GM23338 (cell line): ENCODE data around the gene C4orf17. TPM values are rescaled to one million over a fixed set of nuclear protein-coding genes. Genes with fewer than 3 reads are reported as not detected.

ENCODE experiments used
- polyA plus RNA-seq: library from polyadenylated mRNA; unstranded; fragments of >200 nt; fragmentation: Nextera tagmentation; extraction: Ambion mirVana; gene quantifications from 2 replicates; pipeline ENCODE4 v1.2.1, GENCODE V29; 2016
- total RNA-seq: library from RNA; depleted of rRNA; stranded (reverse); fragments of >200 nt; shearing (Covaris generic); gene quantifications from 2 replicates; pipeline ENCODE4 v1.2.3, GENCODE V29; 2014; rRNA removed

Gene C4orf17
- total and polyA plus RNA-seq, 2 experiments from 2014 or later: not detected

Other genes starting within 250 kb of the C4orf17 start
- not detected in 2 replicates for gene ADH1A, start 220.0 kb upstream of the C4orf17 start, total RNA-seq
- not detected in 2 replicates for gene ADH1A, start 220.0 kb upstream of the C4orf17 start, polyA plus RNA-seq
- not detected in 2 replicates for gene ADH1B, start 189.6 kb upstream of the C4orf17 start, total RNA-seq
- gene ADH1B, start 189.6 kb upstream of the C4orf17 start, polyA plus RNA-seq: not detected in 2 replicates
- gene ADH1C, start 158.3 kb upstream of the C4orf17 start, total RNA-seq: not detected in 2 replicates
- gene ADH1C, start 158.3 kb upstream of the C4orf17 start, polyA plus RNA-seq: not detected in 2 replicates
- gene ADH7, start 75.7 kb upstream of the C4orf17 start, total RNA-seq: not detected in 2 replicates
- gene ADH7, start 75.7 kb upstream of the C4orf17 start, polyA plus RNA-seq: not detected in 2 replicates
- 4.5 and 4.7 TPM in 2 replicates for gene TRMT10A, start 53.0 kb downstream of the C4orf17 start, total RNA-seq
- 5.3 and 5.4 TPM in 2 replicates for gene TRMT10A, start 53.0 kb downstream of the C4orf17 start, polyA plus RNA-seq
- 0.14 TPM in 1 of 2 replicates, not detected in the other for gene MTTP, start 63.8 kb downstream of the C4orf17 start, total RNA-seq
- gene MTTP, start 63.8 kb downstream of the C4orf17 start, polyA plus RNA-seq: 0.08 and 0.50 TPM in 2 replicates
- gene C4orf54, start 146.8 kb downstream of the C4orf17 start, total RNA-seq: not detected in 2 replicates
- gene C4orf54, start 146.8 kb downstream of the C4orf17 start, polyA plus RNA-seq: 0.03 TPM in 1 of 2 replicates, not detected in the other